ENCODE results near the gene AUH.

- TF ChIP-seq CTCF (IDR thresholded peaks at IDR 0.05 in 4 of 5, conservative IDR thresholded peaks at IDR 0.05 in 1 of 5) (no peak), POLR2A (IDR thresholded peaks at IDR 0.05) (no peak)
Measured at GRCh38 chr9:91289244-91289643, 72.5 kb downstream of the AUH start.
